ENCODE results near the gene EVC. TPM values are rescaled to one million over a fixed set of nuclear protein-coding genes. Genes with fewer than 3 reads are reported as not detected.

The EVC gene
- total RNA-seq, 4 donors from 2014 or later: 89.8 to 134 (median 99.6) TPM

DNA sequence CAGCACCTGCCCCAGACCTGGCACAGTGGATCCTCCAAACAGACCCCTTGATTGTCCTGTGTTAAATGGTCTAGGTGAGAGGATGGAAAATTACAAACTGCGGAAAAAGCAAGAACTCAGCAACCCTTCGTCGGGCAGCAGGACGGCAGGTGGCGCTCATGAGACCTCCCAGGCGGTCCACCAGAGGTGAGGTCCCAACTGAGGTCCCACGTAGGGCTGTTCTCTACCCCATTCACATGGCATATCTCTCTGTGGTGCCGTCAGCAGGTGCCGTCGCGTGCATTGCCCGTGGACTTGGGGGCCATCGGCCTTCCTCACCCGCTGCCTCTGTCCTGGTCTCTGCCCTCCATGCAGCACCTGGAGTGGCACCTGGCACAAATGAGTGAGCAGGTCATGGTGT is 93.7 kb downstream of the EVC start:
- DNase-seq (ENCODE audit: low spot score in 2 of 2): no peak
- 85 to 94% methylated on average over 9 to 12 of the region's 14 CpGs for WGBS, 2 donors

DNA sequence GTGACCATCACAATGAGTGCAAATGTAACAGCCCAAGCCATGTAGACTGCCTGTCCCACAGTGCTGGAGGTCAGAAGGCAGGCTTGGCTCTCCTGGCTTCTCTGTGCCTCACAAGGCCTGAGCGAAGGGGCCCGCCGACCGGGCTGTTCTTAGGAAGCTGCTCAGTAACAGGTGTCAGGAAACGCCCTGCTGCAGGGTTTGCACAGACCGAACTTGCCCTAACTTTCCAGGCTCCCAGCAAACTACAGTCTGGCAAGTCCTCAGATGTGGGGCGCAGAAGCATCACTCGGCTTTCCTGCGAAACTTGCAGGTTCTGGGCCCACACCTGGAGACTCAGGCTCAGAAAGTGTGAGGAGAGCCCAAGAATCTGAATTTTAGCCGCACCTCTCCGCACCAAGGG is 94.3 kb downstream of the EVC start:
- WGBS, 2 donors: 92 to 97% methylated on average over 11 of the region's 11 CpGs
- DNase-seq (ENCODE audit: low spot score in 2 of 2): no peak
- TF ChIP-seq EP300 (IDR thresholded peaks at IDR 0.05): no peak
- TF ChIP-seq, protein P1, sequence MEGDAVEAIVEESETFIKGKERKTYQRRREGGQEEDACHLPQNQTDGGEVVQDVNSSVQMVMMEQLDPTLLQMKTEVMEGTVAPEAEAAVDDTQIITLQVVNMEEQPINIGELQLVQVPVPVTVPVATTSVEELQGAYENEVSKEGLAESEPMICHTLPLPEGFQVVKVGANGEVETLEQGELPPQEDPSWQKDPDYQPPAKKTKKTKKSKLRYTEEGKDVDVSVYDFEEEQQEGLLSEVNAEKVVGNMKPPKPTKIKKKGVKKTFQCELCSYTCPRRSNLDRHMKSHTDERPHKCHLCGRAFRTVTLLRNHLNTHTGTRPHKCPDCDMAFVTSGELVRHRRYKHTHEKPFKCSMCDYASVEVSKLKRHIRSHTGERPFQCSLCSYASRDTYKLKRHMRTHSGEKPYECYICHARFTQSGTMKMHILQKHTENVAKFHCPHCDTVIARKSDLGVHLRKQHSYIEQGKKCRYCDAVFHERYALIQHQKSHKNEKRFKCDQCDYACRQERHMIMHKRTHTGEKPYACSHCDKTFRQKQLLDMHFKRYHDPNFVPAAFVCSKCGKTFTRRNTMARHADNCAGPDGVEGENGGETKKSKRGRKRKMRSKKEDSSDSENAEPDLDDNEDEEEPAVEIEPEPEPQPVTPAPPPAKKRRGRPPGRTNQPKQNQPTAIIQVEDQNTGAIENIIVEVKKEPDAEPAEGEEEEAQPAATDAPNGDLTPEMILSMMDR (IDR thresholded peaks at IDR 0.05): no peak
- no peak for TF ChIP-seq POLR2A (IDR thresholded peaks at IDR 0.05)
- Histone ChIP-seq H3K27me3 (no peaks in the 10 kb centered on the region), H3K9me3 (peaks cover 0 to 6% (median 0%) of the 10 kb centered on the region in 4 donors), H3K4me1 (no peaks in the 10 kb centered on the region), H3K4me3 (no peak overlapping the region), H3K27ac (no peak overlapping the region), H3K36me3 (peaks cover 3 to 97% (median 4%) of the 10 kb centered on the region in 3 donors)

More for the DNA sequence above, 93.7 kb downstream of the EVC start:
- no peaks in the 10 kb centered on the region for H3K4me1 ChIP-seq
- peaks cover 3 to 97% (median 4%) of the 10 kb centered on the region in 3 donors for H3K36me3 ChIP-seq
- H3K4me3 ChIP-seq: no peak overlapping the region
- no peaks in the 10 kb centered on the region for H3K27me3 ChIP-seq
- no peak overlapping the region for H3K27ac ChIP-seq
- no peaks in the 10 kb centered on the region for H3K9me3 ChIP-seq
- TF ChIP-seq, protein P1 (IDR thresholded peaks at IDR 0.05): no peak
- no peak for TF ChIP-seq EP300 (IDR thresholded peaks at IDR 0.05)
- TF ChIP-seq POLR2A (IDR thresholded peaks at IDR 0.05): no peak

DNA sequence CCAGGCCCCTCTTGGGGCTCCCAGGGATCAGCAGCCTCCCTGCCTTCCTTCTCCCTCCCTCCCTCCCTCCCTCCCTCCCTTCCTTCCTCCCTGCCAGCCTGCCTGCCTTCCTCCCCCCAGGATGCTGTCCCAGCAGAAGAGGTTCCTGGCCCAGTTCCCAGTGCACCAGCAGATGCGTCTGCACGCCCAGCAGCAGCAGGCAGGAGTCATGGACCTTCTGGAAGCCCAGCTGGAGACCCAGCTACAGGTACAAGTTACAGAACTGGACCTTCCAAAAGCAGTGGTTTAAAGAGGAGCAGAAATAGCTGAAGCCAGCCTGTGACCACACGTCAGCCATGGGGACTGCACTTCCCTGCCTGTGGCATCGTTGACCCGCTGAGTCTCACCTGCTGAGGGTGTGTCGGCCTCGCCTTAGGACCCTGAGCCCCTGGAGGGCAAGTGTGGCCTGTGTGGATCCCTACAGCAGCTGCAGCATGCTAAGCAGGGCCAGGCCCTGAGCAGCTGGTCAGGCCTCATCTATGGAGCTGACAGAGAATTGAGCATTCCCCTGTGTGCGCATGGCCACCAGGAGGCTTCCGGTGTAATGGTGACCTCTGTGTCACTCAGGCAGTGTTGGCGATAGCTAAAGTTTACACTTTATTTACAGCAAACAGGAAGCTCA is 97.2 kb downstream of the EVC start:
- DNase-seq (ENCODE audit: low spot score in 2 of 2): no peak
- Histone ChIP-seq H3K4me3 (no peak overlapping the region), H3K27me3 (no peaks in the 10 kb centered on the region), H3K4me1 (no peaks in the 10 kb centered on the region), H3K36me3 (peaks cover 3 to 97% (median 4%) of the 10 kb centered on the region in 3 donors), H3K27ac (no peak overlapping the region), H3K9me3 (peaks cover 0 to 11% (median 0%) of the 10 kb centered on the region in 4 donors)
- TF ChIP-seq EP300 (IDR thresholded peaks at IDR 0.05): no peak
- no peak for TF ChIP-seq POLR2A (IDR thresholded peaks at IDR 0.05)
- TF ChIP-seq, protein P1 (IDR thresholded peaks at IDR 0.05): no peak
- 76 to 81% methylated on average over 9 to 10 of the region's 10 CpGs for WGBS, 2 donors

DNA sequence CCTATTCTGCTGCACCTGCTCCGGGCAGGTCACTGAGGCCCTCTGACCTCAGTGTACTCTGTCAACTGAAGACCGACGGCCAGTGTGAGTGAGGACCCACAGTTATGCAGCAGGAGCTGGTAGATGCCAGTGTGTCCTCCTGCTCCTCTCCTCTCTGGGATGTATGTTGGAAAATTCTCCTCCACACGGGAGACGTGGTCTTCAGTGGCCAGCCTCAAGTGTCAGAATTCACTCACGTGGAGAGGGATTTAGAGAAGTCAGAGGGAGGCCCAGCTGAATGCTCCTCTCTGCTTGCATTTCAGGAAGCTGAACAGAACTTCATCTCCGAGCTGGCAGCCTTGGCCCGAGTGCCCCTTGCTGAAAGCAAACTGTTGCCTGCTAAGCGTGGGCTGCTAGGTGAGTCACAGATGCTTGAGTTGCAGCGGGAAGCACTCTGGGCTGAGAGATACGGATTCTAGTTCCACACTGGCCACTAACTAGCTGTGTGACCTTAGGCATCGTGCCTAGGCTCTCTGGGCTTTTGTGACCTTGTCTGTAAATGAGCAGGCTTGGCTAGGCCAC is 98.3 kb downstream of the EVC start:
- no peak for DNase-seq (ENCODE audit: low spot score in 2 of 2)
- no peaks in the 10 kb centered on the region for H3K4me1 ChIP-seq
- 94 to 95% methylated on average over 12 of the region's 12 CpGs for WGBS, 2 donors
- peaks cover 0 to 11% (median 0%) of the 10 kb centered on the region in 4 donors for H3K9me3 ChIP-seq
- no peak for TF ChIP-seq POLR2A (IDR thresholded peaks at IDR 0.05)
- TF ChIP-seq, protein P1 (IDR thresholded peaks at IDR 0.05): no peak
- TF ChIP-seq EP300 (IDR thresholded peaks at IDR 0.05): no peak
- H3K27me3 ChIP-seq: no peaks in the 10 kb centered on the region
- peaks cover 3 to 97% (median 4%) of the 10 kb centered on the region in 3 donors for H3K36me3 ChIP-seq
- H3K4me3 ChIP-seq: no peak overlapping the region
- H3K27ac ChIP-seq: no peak overlapping the region

DNA sequence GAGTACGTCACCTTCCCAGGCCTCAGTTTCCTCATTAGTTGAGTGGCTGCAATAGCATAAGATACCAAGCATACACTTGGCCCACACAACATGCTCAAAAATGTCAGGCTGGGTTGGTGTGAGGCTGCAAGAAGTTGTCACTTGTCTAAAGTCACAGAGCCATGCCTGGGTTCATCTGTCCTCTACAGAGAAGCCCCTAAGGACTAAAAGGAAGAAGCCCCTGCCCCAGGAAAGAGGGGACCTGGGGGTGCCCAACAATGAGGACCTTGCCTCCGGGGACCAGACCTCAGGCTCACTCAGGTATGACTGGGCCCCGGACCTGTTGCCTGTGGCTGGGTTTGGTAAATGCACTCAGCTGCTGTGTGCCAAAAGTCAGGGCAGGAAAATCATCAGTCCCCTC is 99.2 kb downstream of the EVC start:
- TF ChIP-seq, protein P1 (IDR thresholded peaks at IDR 0.05): no peak
- DNase-seq (ENCODE audit: low spot score in 2 of 2): no peak
- Histone ChIP-seq H3K4me3 (no peak overlapping the region), H3K27me3 (no peaks in the 10 kb centered on the region), H3K36me3 (peaks cover under 1 to 97% (median 3%) of the 10 kb centered on the region in 3 donors), H3K9me3 (peaks cover 0 to 11% (median 0%) of the 10 kb centered on the region in 4 donors), H3K4me1 (no peaks in the 10 kb centered on the region), H3K27ac (no peak overlapping the region)
- WGBS, 2 donors: 93 to 97% methylated on average over 3 of the region's 3 CpGs

All from tibial nerve (tissue), 4 donors.